HFF-Myc (cell line): ENCODE measurements around the gene SFMBT2.

Source experiments
- DNase-seq: peaks from one replicate; pipeline ENCODE4 v3.0.0-alpha.2; 2011; ENCODE audit warnings: low read depth; ENCODE audit errors: extremely low read depth
- H3K4me3 ChIP-seq: replicated peaks from 2 replicates; pipeline ENCODE4 v1.5.1; 2011; ENCODE audit warnings: low read depth, mild to moderate bottlenecking, control low read depth, low read length
- CTCF ChIP-seq: IDR thresholded peaks from 2 replicates; pipeline ENCODE4 v1.5.1; 2012; ENCODE audit warnings: mild to moderate bottlenecking, low read depth, low read length, control low read depth; ENCODE audit errors: missing control alignments

SFMBT2 gene

GRCh38 chr10:7297094-7297493 lies 113.7 kb downstream of the SFMBT2 start:
- TF ChIP-seq CTCF = no peak
- no peak for DNase-seq

GRCh38 chr10:7296648-7297047 lies 114.2 kb downstream of the SFMBT2 start:
- TF ChIP-seq CTCF = no peak
- no peak overlapping the region for H3K4me3 ChIP-seq
- no peak for DNase-seq

More at GRCh38 chr10:7297094-7297493, 113.7 kb downstream of the SFMBT2 start:
- no peak overlapping the region for H3K4me3 ChIP-seq

GRCh38 chr10:7296076-7296475 lies 114.8 kb downstream of the SFMBT2 start:
- TF ChIP-seq CTCF = no peak
- no peak for DNase-seq
- no peak overlapping the region for H3K4me3 ChIP-seq

GRCh38 chr10:7293378-7293920 lies 117.4 kb downstream of the SFMBT2 start:
- no peak for TF ChIP-seq CTCF
- H3K4me3 ChIP-seq = no peak overlapping the region
- no peak for DNase-seq

GRCh38 chr10:7291487-7292270 lies 119.2 kb downstream of the SFMBT2 start:
- DNase-seq = no peak
- no peak overlapping the region for H3K4me3 ChIP-seq
- TF ChIP-seq CTCF = no peak

- H3K4me3 ChIP-seq = no peak overlapping the region
- TF ChIP-seq CTCF = no peak
- no peak for DNase-seq
These were observed 122.7 kb downstream of the SFMBT2 start for GRCh38 chr10:7288060-7288690.
